Measurements from ENCODE around the gene NMD3. TPM values are rescaled to one million over a fixed set of nuclear protein-coding genes. Genes with fewer than 3 reads are reported as not detected.

NMD3 gene
- total and polyA plus RNA-seq, 4 donors: 34.5 to 82.2 (median 45.3) TPM

GRCh38 chr3:161203485-161204098 is 17.5 kb upstream of the NMD3 start:
- H3K9me3 ChIP-seq (ENCODE audit: control insufficient read depth, insufficient read depth, low read length): no peaks in the 10 kb centered on the region
- no peak overlapping the region for H3K4me3 ChIP-seq (ENCODE audit: low read depth, low read length)
- no peak overlapping the region for H3K27ac ChIP-seq (ENCODE audit: low read depth, low read length)
- 94% methylated on average over 3 of the region's 4 CpGs for WGBS (ENCODE audit: insufficient coverage)
- no peaks in the 10 kb centered on the region for H3K4me1 ChIP-seq (ENCODE audit: control insufficient read depth, insufficient read depth, low read length)
- no peaks in the 10 kb centered on the region for H3K27me3 ChIP-seq (ENCODE audit: control insufficient read depth, insufficient read depth, low read length)
- no peaks in the 10 kb centered on the region for H3K36me3 ChIP-seq (ENCODE audit: control insufficient read depth, insufficient read depth, low read length)
- DNase-seq (ENCODE audit: low read depth in 4 of 6, low spot score in 6 of 6): no peak

GRCh38 chr3:161208931-161209330 is 12.2 kb upstream of the NMD3 start:
- no peaks in the 10 kb centered on the region for H3K36me3 ChIP-seq (ENCODE audit: control insufficient read depth, insufficient read depth, low read length)
- no peaks in the 10 kb centered on the region for H3K27me3 ChIP-seq (ENCODE audit: control insufficient read depth, insufficient read depth, low read length)
- no peaks in the 10 kb centered on the region for H3K4me1 ChIP-seq (ENCODE audit: control insufficient read depth, insufficient read depth, low read length)
- 92% methylated on average over 4 of the region's 4 CpGs for WGBS (ENCODE audit: insufficient coverage)
- no peak for DNase-seq (ENCODE audit: low read depth in 4 of 6, low spot score in 6 of 6)
- H3K4me3 ChIP-seq (ENCODE audit: low read depth, low read length): no peak overlapping the region
- no peaks in the 10 kb centered on the region for H3K9me3 ChIP-seq (ENCODE audit: control insufficient read depth, insufficient read depth, low read length)
- H3K27ac ChIP-seq (ENCODE audit: low read depth, low read length): no peak overlapping the region

- 20% methylated on average over 2 of the region's 3 CpGs for WGBS (ENCODE audit: insufficient coverage)
- H3K27ac ChIP-seq (ENCODE audit: low read depth, low read length): peak overlapping the region; percentile 59
- H3K36me3 ChIP-seq (ENCODE audit: control insufficient read depth, insufficient read depth, low read length): no peaks in the 10 kb centered on the region
- no peaks in the 10 kb centered on the region for H3K27me3 ChIP-seq (ENCODE audit: control insufficient read depth, insufficient read depth, low read length)
- DNase-seq (ENCODE audit: low read depth in 4 of 6, low spot score in 6 of 6): peak in 4 of 6 donors; percentile 13 to 71 (median 40)
- no peaks in the 10 kb centered on the region for H3K4me1 ChIP-seq (ENCODE audit: control insufficient read depth, insufficient read depth, low read length)
- no peak overlapping the region for H3K4me3 ChIP-seq (ENCODE audit: low read depth, low read length)
- H3K9me3 ChIP-seq (ENCODE audit: control insufficient read depth, insufficient read depth, low read length): no peaks in the 10 kb centered on the region
These were observed 8.8 kb upstream of the NMD3 start for GRCh38 chr3:161212171-161212771.

GRCh38 chr3:161212906-161213305 is 8.2 kb upstream of the NMD3 start:
- H3K4me1 ChIP-seq (ENCODE audit: control insufficient read depth, insufficient read depth, low read length): no peaks in the 10 kb centered on the region
- no peak overlapping the region for H3K4me3 ChIP-seq (ENCODE audit: low read depth, low read length)
- DNase-seq (ENCODE audit: low read depth in 4 of 6, low spot score in 6 of 6): peak in 3 of 6 donors; percentile 18 to 72 (median 32)
- peak overlapping the region; percentile 41 for H3K27ac ChIP-seq (ENCODE audit: low read depth, low read length)
- no peaks in the 10 kb centered on the region for H3K27me3 ChIP-seq (ENCODE audit: control insufficient read depth, insufficient read depth, low read length)
- no peaks in the 10 kb centered on the region for H3K36me3 ChIP-seq (ENCODE audit: control insufficient read depth, insufficient read depth, low read length)
- H3K9me3 ChIP-seq (ENCODE audit: control insufficient read depth, insufficient read depth, low read length): no peaks in the 10 kb centered on the region

- no peaks in the 10 kb centered on the region for H3K4me1 ChIP-seq (ENCODE audit: control insufficient read depth, insufficient read depth, low read length)
- H3K36me3 ChIP-seq (ENCODE audit: control insufficient read depth, insufficient read depth, low read length): no peaks in the 10 kb centered on the region
- H3K27me3 ChIP-seq (ENCODE audit: control insufficient read depth, insufficient read depth, low read length): no peaks in the 10 kb centered on the region
- no CpG with 5 or more reads among the region's 4 CpGs for WGBS (ENCODE audit: insufficient coverage)
- H3K4me3 ChIP-seq (ENCODE audit: low read depth, low read length): no peak overlapping the region
- H3K27ac ChIP-seq (ENCODE audit: low read depth, low read length): no peak overlapping the region
- no peak for DNase-seq (ENCODE audit: low read depth in 4 of 6, low spot score in 6 of 6)
- H3K9me3 ChIP-seq (ENCODE audit: control insufficient read depth, insufficient read depth, low read length): no peaks in the 10 kb centered on the region
These were observed 7.5 kb upstream of the NMD3 start for GRCh38 chr3:161213644-161214043.

DNA sequence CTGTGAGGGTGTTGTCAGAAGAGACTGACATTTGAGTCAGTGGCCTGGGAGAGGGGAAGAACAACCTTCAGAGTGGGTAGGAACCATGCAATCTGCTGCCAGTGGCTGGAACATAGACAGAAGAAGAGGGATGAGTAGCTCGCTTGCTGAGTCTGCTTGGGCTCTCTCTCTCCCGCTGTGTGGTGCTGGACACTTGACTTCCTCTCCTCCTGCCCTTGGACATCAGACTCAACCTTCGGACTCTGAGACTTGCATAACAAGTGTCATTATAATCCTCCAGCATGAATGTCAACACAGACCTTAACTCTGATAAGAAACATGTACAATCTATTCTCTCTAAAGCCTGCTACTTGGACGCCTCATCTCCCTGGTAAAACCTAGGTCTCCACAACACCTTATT is 5.9 kb upstream of the NMD3 start:
- no peaks in the 10 kb centered on the region for H3K27me3 ChIP-seq (ENCODE audit: control insufficient read depth, insufficient read depth, low read length)
- DNase-seq (ENCODE audit: low read depth in 4 of 6, low spot score in 6 of 6): no peak
- no peak overlapping the region for H3K4me3 ChIP-seq (ENCODE audit: low read depth, low read length)
- no peaks in the 10 kb centered on the region for H3K9me3 ChIP-seq (ENCODE audit: control insufficient read depth, insufficient read depth, low read length)
- no peaks in the 10 kb centered on the region for H3K4me1 ChIP-seq (ENCODE audit: control insufficient read depth, insufficient read depth, low read length)
- WGBS (ENCODE audit: insufficient coverage): 92% methylated on average over 3 of the region's 4 CpGs
- no peak overlapping the region for H3K27ac ChIP-seq (ENCODE audit: low read depth, low read length)
- H3K36me3 ChIP-seq (ENCODE audit: control insufficient read depth, insufficient read depth, low read length): no peaks in the 10 kb centered on the region

- no peaks in the 10 kb centered on the region for H3K27me3 ChIP-seq (ENCODE audit: control insufficient read depth, insufficient read depth, low read length)
- no peak overlapping the region for H3K27ac ChIP-seq (ENCODE audit: low read depth, low read length)
- WGBS (ENCODE audit: insufficient coverage): 93% methylated on average over 5 of the region's 5 CpGs
- H3K4me3 ChIP-seq (ENCODE audit: low read depth, low read length): no peak overlapping the region
- H3K36me3 ChIP-seq (ENCODE audit: control insufficient read depth, insufficient read depth, low read length): no peaks in the 10 kb centered on the region
- H3K4me1 ChIP-seq (ENCODE audit: control insufficient read depth, insufficient read depth, low read length): no peaks in the 10 kb centered on the region
- no peak for DNase-seq (ENCODE audit: low read depth in 4 of 6, low spot score in 6 of 6)
- no peaks in the 10 kb centered on the region for H3K9me3 ChIP-seq (ENCODE audit: control insufficient read depth, insufficient read depth, low read length)
These were observed 3.6 kb upstream of the NMD3 start for GRCh38 chr3:161217496-161217895.

DNA sequence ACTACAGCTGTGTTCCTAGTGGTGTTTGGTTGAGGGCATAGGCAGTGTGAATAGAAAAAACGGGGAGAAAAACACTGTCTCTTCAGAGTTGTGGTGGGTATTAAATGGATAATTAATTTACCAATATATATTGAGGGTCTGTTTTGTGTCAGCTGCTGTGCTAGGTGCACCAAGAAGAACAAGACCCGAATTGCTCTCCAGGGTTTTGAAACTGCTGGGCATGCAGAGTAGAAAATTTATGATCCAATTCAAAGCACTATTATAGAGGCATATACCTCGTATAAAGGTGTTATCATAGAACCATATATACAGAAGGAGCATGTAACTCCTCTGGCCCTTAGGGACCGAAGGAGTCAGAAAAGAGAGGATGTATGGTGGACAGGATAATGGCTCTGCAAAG is 1.6 kb upstream of the NMD3 start:
- no peaks in the 10 kb centered on the region for H3K4me1 ChIP-seq (ENCODE audit: control insufficient read depth, insufficient read depth, low read length)
- no peak overlapping the region for H3K27ac ChIP-seq (ENCODE audit: low read depth, low read length)
- H3K36me3 ChIP-seq (ENCODE audit: control insufficient read depth, insufficient read depth, low read length): no peaks in the 10 kb centered on the region
- DNase-seq (ENCODE audit: low read depth in 4 of 6, low spot score in 6 of 6): peak in 1 of 6 donors; percentile 14
- H3K9me3 ChIP-seq (ENCODE audit: control insufficient read depth, insufficient read depth, low read length): no peaks in the 10 kb centered on the region
- no peaks in the 10 kb centered on the region for H3K27me3 ChIP-seq (ENCODE audit: control insufficient read depth, insufficient read depth, low read length)
- no CpG with 5 or more reads among the region's 4 CpGs for WGBS (ENCODE audit: insufficient coverage)
- no peak overlapping the region for H3K4me3 ChIP-seq (ENCODE audit: low read depth, low read length)

DNA sequence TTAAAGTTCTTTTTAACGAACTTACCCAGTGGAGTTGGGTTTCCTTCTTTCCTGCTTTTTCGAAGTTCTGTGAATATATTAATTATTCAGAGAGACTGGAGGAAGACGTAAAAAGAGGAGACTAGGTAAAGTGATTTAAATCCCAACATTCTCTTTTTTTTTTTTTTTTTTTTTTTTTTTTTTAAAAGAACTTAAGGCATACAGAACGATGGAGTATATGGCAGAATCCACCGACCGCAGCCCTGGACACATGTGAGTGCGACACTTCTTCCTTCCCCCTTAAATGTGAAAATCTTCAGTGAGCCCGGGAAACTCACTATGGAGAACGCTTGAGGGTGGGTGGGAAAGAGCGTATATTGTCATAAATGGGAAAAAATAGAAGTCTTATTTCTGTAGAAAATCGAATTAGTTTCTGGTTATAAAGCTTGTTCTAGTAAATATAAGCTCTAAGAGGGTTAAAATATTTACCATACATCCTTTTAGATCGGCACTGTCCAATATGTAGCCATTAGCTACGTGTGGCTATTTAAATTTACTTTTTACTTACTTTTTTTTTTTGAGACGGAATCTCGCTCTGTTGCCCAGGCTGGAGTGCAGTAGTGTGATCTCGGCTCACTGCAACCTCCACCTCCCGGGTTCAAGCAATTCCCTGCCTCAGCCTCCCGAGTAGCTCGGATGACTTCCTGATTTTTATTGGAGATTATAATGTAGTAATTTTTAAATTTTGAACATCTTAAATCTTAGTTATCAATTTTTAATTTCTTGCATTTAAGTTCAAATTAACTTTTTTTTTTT is 892 bp downstream of the NMD3 start:
- WGBS (ENCODE audit: insufficient coverage): 18% methylated on average over 2 of the region's 19 CpGs
- peak overlapping the region; percentile 93 for H3K27ac ChIP-seq (ENCODE audit: low read depth, low read length)

More for the DNA sequence above, 892 bp downstream of the NMD3 start:
- Histone ChIP-seq H3K4me3 (ENCODE audit: low read depth, low read length) (peak overlapping the region; percentile 86), H3K27me3 (ENCODE audit: control insufficient read depth, insufficient read depth, low read length) (no peaks in the 10 kb centered on the region), H3K9me3 (ENCODE audit: control insufficient read depth, insufficient read depth, low read length) (no peaks in the 10 kb centered on the region), H3K36me3 (ENCODE audit: control insufficient read depth, insufficient read depth, low read length) (peaks cover 3% of the 10 kb centered on the region), H3K4me1 (ENCODE audit: control insufficient read depth, insufficient read depth, low read length) (no peaks in the 10 kb centered on the region)
- peak in 3 of 6 donors; percentile 15 to 57 (median 49) for DNase-seq (ENCODE audit: low read depth in 4 of 6, low spot score in 6 of 6)

Data from spinal cord (tissue), 10 donors.